ENCODE data around the gene PARS2. TPM values are rescaled to one million over a fixed set of nuclear protein-coding genes. Genes with fewer than 3 reads are reported as not detected.

Gene PARS2
- total and polyA plus RNA-seq, 2 experiments from 2014 or later, result 4.8 to 9.3 TPM

GRCh38 chr1:54800899-54801759 is 36.8 kb upstream of the PARS2 start, which contains the start of gene TTC22:
Gene TTC22 (minus strand): TSS chr1:54801323. CDS start chr1:54801163, 160 bp downstream.
- peak within 1 kb of the TSS; percentile 41 for H2AFZ ChIP-seq
- peaks cover 7% of the 10 kb centered on the region for H3K79me2 ChIP-seq
- peak within 1 kb of the TSS; percentile 69 for H3K27ac ChIP-seq
- H3K9me2 ChIP-seq (replicated peaks; ENCODE audit: insufficient read depth), result no peaks in the 10 kb centered on the region
- TF ChIP-seq CTCF (IDR thresholded peaks at IDR 0.05; ENCODE audit: poor library complexity), result peak; percentile 48
- TF ChIP-seq EZH2 (IDR thresholded peaks at IDR 0.05; ENCODE audit: borderline replicate concordance), result no peak
- H3K4me3 ChIP-seq, result peak within 1 kb of the TSS; percentile 40
- peak; percentile 83 for DNase-seq (ENCODE audit: low spot score)
- no peaks in the 10 kb centered on the region for H3K36me3 ChIP-seq (replicated peaks; ENCODE audit: insufficient read depth, low read depth)
- no peaks in the 10 kb centered on the region for H3K27me3 ChIP-seq
- H3K4me2 ChIP-seq, result peak within 1 kb of the TSS; percentile 78
- H3K9me3 ChIP-seq (ENCODE audit: low read depth), result no peaks in the 10 kb centered on the region
- 28% methylated on average over 53 of the region's 58 CpGs for WGBS (ENCODE audit: low lambda C conversion rate, missing lambda C conversion rate)
- no peaks in the 10 kb centered on the region for H3K4me1 ChIP-seq (ENCODE audit: insufficient read depth)
- no peaks in the 10 kb centered on the region for H4K20me1 ChIP-seq (ENCODE audit: insufficient read depth, poor library complexity, severe bottlenecking)

DNA sequence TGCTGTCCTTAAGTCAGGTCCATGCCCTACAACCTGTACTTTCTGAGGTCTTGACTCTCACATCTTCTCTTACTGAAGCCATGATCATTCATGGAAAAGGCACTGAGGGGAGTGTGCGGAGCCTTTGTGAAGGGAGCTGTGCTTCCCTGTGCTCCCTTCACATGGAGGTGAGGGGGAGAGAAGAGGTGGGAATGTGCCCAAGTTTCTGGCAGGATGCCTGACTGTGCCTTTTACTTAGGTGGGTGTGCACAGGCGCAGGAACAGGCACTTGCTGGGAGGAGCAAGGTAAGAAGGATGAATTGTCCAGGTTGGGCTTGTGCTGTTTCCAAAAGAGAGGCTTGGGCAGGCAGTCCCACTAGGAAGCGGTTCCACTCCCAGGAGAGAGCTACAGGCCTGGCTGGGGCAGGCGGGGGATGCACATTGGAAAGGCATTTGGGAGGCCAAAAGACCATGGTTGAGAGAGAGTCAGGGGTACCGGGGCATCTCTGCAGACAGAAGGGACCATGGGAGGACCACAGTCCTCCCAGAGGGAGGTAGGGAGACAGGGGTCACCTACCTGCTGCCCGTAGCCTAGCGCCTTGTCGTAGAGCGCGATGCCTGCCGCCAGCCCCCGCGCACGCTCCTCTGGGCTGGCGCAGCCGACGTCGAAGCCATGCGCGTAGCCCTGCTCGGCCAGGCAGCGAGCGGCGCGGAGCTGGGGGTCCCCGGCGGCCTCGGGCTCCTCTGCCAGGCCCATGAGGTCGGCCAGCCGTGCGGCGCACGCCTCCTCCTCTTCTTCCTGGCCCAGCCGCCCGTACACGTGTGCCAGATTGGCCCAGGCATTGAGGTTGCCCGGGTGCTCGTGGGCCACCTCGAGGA is 35.9 kb upstream of the PARS2 start:
- H3K4me1 ChIP-seq (ENCODE audit: insufficient read depth), result peaks cover 4% of the 10 kb centered on the region
- 84% methylated on average over 39 of the region's 39 CpGs for WGBS (ENCODE audit: low lambda C conversion rate, missing lambda C conversion rate)

More for the DNA sequence above, 35.9 kb upstream of the PARS2 start:
- H3K4me3 ChIP-seq, result peak overlapping the region; percentile 40
- H2AFZ ChIP-seq, result peak overlapping the region; percentile 38
- no peaks in the 10 kb centered on the region for H4K20me1 ChIP-seq (ENCODE audit: insufficient read depth, poor library complexity, severe bottlenecking)
- no peaks in the 10 kb centered on the region for H3K9me3 ChIP-seq (ENCODE audit: low read depth)
- H3K36me3 ChIP-seq (replicated peaks; ENCODE audit: insufficient read depth, low read depth), result no peaks in the 10 kb centered on the region
- no peaks in the 10 kb centered on the region for H3K9me2 ChIP-seq (replicated peaks; ENCODE audit: insufficient read depth)
- peak overlapping the region; percentile 69 for H3K27ac ChIP-seq
- DNase-seq (ENCODE audit: low spot score), result no peak
- H3K79me2 ChIP-seq, result peaks cover 7% of the 10 kb centered on the region
- TF ChIP-seq CTCF (IDR thresholded peaks at IDR 0.05; ENCODE audit: poor library complexity), result no peak
- no peak for TF ChIP-seq EZH2phosphoT487 (IDR thresholded peaks at IDR 0.05; ENCODE audit: low read depth, severe bottlenecking, unreplicated experiment)
- TF ChIP-seq EZH2 (IDR thresholded peaks at IDR 0.05; ENCODE audit: borderline replicate concordance), result no peak
- no peaks in the 10 kb centered on the region for H3K27me3 ChIP-seq
- H3K4me2 ChIP-seq, result peak overlapping the region; percentile 78
